Uterus (tissue), 4 donors: Measurements from ENCODE around the gene ATP6V0D1. TPM values are rescaled to one million over a fixed set of nuclear protein-coding genes. Genes with fewer than 3 reads are reported as not detected.
A peak's percentile ranks its signal among the peaks of the same experiment; 100 is the strongest.

ENCODE experiments used
- DNase-seq, 2 donors: peaks; one replicate each; pipeline ENCODE4 v3.0.0-alpha.2; 2019 to 2020
- H3K27ac ChIP-seq, 2 donors: fragments of 200-600 bp; sonication (generic); 1 replicate in 1 of 2; 2 replicates in 1 of 2; pipeline ENCODE4 v1.5.1; 2016 to 2018
- H3K27me3 ChIP-seq, 2 donors: fragments of 200-600 bp; sonication (generic); one replicate each; pipeline ENCODE4 v1.5.1; 2018 to 2019; ENCODE audit warnings: control low read depth in 1 of 2
- H3K36me3 ChIP-seq, 2 donors: fragments of 200-600 bp; sonication (generic); one replicate each; pipeline ENCODE4 v1.5.1; 2019; ENCODE audit warnings: control low read depth in 1 of 2
- H3K4me1 ChIP-seq, 2 donors: fragments of 200-600 bp; sonication (generic); one replicate each; pipeline ENCODE4 v1.5.1; 2018 to 2019; ENCODE audit warnings: control low read depth in 1 of 2
- H3K4me3 ChIP-seq, 2 donors: fragments of 200-600 bp; sonication (generic); 1 replicate in 1 of 2; 2 replicates in 1 of 2; pipeline ENCODE4 v1.5.1; 2018 to 2019; ENCODE audit warnings: mild to moderate bottlenecking in 1 of 2
- H3K9me3 ChIP-seq, 2 donors: fragments of 200-600 bp; sonication (generic); one replicate each; pipeline ENCODE4 v1.5.1; 2019; ENCODE audit warnings: control low read depth in 1 of 2
- POLR2A ChIP-seq, 2 donors: fragments of 450-650 bp; IDR thresholded peaks; one replicate each; pipeline ENCODE4 v1.6.1; 2016; ENCODE audit warnings: antibody characterized with exemption in 2 of 2, mild to moderate bottlenecking in 1 of 2, moderate library complexity in 1 of 2
- intact Hi-C: fragments of 100-400 bp; cut with DNase I; formaldehyde crosslinking; loops from one replicate; pipeline ENCODE4 v1.15.1; 2023; ENCODE audit warnings: low total_unique reads
- total RNA-seq, 4 donors: library from RNA; depleted of rRNA in 3 of 4; stranded (reverse); fragments of >200 nt in 3 of 4; gene quantifications; one replicate each; pipeline versions ENCODE4 v1.1.0 to v1.2.4, GENCODE V29; 2014 to 2023
- TF ChIP-seq, protein P1 (sequence below), 4 experiments: fragments of 200-600 bp in 2 of 4; fragments of 450-650 bp in 2 of 4; sonication (generic) in 2 of 4; IDR thresholded peaks; one replicate each; pipeline ENCODE4 v1.5.1; 2016 to 2019; ENCODE audit warnings: antibody characterized with exemption in 4 of 4, mild to moderate bottlenecking in 2 of 4, moderate library complexity in 1 of 4
- donor health status: DM: yes; HTN: yes; CAD: no.

ATP6V0D1 gene
- total RNA-seq, 4 donors from 2014 or later = 67.4 to 243 (median 100) TPM

DNA sequence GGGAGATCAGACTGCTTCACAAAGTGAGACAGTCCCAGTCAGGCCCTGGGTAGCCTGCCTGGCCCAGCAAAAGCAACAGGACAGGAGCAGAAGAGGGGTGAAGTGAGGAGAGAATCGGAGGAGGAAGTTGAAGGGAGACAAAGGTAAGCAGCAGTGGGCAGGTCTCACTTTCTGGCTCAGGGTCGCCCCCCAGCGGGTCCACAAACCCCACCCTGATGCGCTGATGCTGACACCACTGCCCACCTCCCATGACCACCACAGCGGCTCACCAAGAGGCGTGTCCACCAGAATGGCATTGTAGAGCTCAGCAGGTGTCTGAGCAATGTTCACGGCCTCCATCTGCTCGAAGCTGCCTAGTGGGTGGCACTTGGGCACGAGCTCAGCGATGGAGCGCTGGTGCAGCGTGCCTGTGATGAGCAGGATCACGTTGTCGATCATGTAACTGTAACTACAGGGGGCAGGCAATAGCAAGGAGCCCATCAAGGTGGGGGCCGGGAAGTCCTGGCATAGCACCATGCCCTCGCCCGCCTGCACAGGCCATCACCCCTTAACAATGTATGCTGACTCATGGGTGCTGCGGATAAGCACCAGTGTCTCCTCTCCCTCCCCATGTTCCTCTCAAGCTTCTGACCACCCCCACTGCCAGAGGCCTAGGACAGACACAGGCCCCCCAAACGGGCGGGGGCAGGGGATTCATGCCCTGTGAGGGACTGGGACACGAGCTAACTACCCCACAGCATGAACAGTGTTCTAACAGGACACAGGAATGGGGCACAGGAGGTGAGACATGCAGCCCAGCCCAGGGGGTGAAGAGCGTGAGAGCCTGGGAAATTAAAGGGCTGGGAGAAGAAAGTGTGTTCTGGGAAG lies 36.5 kb downstream of the ATP6V0D1 start:
- Histone ChIP-seq H3K9me3 (no peaks in the 10 kb centered on the region), H3K27ac (peak overlapping the region; percentile 78 to 81), H3K36me3 (no peaks in the 10 kb centered on the region), H3K4me3 (no peak overlapping the region), H3K4me1 (peaks cover 36 to 63% of the 10 kb centered on the region in 2 donors), H3K27me3 (no peaks in the 10 kb centered on the region)
- intact Hi-C loops = no loop called here
- no peak for DNase-seq
- TF ChIP-seq POLR2A (IDR thresholded peaks at IDR 0.05) = peak in 1 of 2 donors; percentile 5
- TF ChIP-seq, protein P1, sequence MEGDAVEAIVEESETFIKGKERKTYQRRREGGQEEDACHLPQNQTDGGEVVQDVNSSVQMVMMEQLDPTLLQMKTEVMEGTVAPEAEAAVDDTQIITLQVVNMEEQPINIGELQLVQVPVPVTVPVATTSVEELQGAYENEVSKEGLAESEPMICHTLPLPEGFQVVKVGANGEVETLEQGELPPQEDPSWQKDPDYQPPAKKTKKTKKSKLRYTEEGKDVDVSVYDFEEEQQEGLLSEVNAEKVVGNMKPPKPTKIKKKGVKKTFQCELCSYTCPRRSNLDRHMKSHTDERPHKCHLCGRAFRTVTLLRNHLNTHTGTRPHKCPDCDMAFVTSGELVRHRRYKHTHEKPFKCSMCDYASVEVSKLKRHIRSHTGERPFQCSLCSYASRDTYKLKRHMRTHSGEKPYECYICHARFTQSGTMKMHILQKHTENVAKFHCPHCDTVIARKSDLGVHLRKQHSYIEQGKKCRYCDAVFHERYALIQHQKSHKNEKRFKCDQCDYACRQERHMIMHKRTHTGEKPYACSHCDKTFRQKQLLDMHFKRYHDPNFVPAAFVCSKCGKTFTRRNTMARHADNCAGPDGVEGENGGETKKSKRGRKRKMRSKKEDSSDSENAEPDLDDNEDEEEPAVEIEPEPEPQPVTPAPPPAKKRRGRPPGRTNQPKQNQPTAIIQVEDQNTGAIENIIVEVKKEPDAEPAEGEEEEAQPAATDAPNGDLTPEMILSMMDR (IDR thresholded peaks at IDR 0.05) = no peak

DNA sequence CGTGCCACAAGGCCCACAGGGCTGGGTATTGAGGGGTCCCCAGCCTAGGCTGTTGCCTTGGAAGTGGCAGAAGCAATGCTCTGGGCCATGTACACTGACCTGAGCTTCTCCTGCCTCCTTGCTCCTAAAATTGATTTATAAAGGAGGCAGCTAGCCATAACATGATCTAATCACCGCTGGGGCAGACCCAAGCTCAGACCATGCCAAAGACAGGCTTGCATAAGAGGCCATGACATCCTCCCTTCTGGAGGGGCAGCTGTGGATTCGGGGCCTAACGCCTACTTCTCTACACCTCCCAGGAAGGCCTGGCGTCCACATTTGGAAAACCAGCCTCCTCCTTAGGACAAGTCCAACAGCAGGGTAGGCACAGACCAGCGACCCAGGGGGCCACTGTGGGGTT lies 37.7 kb downstream of the ATP6V0D1 start:
- Histone ChIP-seq H3K4me1 (peaks cover 36 to 55% of the 10 kb centered on the region in 2 donors), H3K36me3 (no peaks in the 10 kb centered on the region), H3K27me3 (no peaks in the 10 kb centered on the region), H3K9me3 (no peaks in the 10 kb centered on the region), H3K27ac (peak overlapping the region; percentile 78 to 81), H3K4me3 (no peak overlapping the region)
- peak; percentile 87 to 94 for DNase-seq
- no peak for TF ChIP-seq POLR2A (IDR thresholded peaks at IDR 0.05)
- TF ChIP-seq, protein P1 (IDR thresholded peaks at IDR 0.05) = peak in 1 of 4 experiments; percentile 16
- intact Hi-C loops = no loop called here

DNA sequence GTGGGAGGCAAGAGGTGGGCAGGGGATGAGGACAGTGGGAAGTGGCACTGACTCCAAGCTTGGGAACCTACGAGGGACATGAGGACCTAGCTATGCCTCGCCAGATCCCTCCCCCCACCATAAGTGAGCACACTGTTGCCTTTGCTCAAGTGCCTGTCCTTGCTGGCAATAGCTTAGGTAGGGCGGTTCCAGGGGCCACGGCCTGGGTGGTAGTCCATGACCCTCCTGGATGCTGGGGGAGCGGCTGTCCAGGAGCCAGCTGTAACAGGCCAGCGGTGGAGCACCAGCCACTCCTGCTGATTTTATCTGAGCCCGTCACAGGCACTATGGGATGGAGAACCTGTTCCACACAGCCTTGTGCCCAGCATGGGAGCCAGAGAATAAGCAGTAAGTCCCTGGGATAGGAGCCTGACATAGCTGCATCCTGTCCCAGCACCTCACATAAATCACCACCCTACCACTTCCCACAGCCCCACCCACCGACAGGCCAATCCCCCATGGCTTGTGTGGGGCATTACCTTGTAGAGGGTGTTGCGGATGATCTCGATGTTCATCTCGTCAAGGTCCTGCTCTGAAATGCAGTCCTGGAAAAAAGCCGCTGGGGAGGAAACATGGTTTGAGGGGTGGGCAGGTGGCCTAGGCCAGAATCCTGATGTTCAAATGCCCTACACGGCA lies 38.2 kb downstream of the ATP6V0D1 start:
- intact Hi-C loops = no loop called here
- TF ChIP-seq, protein P1 (IDR thresholded peaks at IDR 0.05) = no peak
- TF ChIP-seq POLR2A (IDR thresholded peaks at IDR 0.05) = no peak
- no peaks in the 10 kb centered on the region for H3K36me3 ChIP-seq
- H3K27me3 ChIP-seq = no peaks in the 10 kb centered on the region
- peak; percentile 65 to 73 for DNase-seq
- H3K4me1 ChIP-seq = peaks cover 36 to 55% of the 10 kb centered on the region in 2 donors
- H3K4me3 ChIP-seq = no peak overlapping the region
- H3K27ac ChIP-seq = peak overlapping the region; percentile 78 to 81
- no peaks in the 10 kb centered on the region for H3K9me3 ChIP-seq

DNA sequence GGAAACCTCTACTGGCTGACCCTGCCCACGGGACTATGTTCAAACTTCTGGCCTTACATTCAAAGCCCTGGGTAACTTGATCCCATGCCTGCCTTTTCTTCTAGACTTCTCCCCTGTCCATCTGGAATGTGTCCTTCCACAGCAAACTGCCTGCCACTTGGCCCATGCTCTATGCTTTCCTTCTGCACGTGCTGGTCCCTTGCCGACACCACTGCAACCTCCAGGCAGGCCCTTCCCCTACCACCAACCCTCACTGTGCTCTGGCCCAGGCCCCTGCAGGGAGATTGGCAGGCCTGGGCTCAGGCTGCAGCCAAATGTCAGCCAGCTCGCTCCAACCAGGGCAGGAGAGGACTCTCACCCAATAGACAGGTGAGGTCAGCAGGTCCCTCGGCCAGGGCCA lies 39.0 kb downstream of the ATP6V0D1 start:
- no peak for DNase-seq
- no peak overlapping the region for H3K4me3 ChIP-seq
- no peaks in the 10 kb centered on the region for H3K9me3 ChIP-seq
- peaks cover 29 to 50% of the 10 kb centered on the region in 2 donors for H3K4me1 ChIP-seq
- intact Hi-C loops = no loop called here
- H3K36me3 ChIP-seq = no peaks in the 10 kb centered on the region
- TF ChIP-seq, protein P1 (IDR thresholded peaks at IDR 0.05) = no peak
- TF ChIP-seq POLR2A (IDR thresholded peaks at IDR 0.05) = no peak
- H3K27me3 ChIP-seq = no peaks in the 10 kb centered on the region
- peak overlapping the region; percentile 78 to 81 for H3K27ac ChIP-seq

DNA sequence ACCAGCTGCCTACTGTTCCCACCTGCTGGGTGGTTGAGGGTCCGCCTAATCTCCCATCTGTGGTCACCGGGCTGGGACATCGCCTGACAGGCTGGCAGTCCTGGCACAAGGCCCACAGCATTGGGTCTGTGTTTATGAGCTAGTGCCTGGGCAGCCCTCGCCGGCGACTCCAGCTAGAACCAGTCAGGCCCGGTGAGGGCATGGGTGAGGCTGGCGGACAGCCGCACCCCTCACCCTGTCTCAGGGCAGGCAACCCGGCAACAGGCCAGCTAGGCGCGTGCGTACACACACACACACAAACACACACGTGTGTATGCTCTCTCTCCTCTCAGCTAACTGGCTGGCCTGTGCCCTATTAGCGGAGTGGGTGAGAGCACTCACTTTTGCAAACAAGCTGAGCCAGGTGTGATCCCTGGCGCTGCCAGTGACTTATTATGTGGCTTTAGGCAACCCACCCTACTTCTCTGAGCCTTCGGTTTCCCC lies 39.6 kb downstream of the ATP6V0D1 start:
- TF ChIP-seq, protein P1 (IDR thresholded peaks at IDR 0.05) = no peak
- TF ChIP-seq POLR2A (IDR thresholded peaks at IDR 0.05) = no peak
- no peak overlapping the region for H3K4me3 ChIP-seq
- H3K9me3 ChIP-seq = no peaks in the 10 kb centered on the region
- no peaks in the 10 kb centered on the region for H3K27me3 ChIP-seq
- H3K27ac ChIP-seq = peak overlapping the region; percentile 78 to 81
- H3K4me1 ChIP-seq = peaks cover 23 to 44% of the 10 kb centered on the region in 2 donors
- peak in 1 of 2 donors; percentile 45 for DNase-seq
- H3K36me3 ChIP-seq = no peaks in the 10 kb centered on the region
- intact Hi-C loops = no loop called here
